ENCODE data around the gene KRT27. TPM values are rescaled to one million over a fixed set of nuclear protein-coding genes. Genes with fewer than 3 reads are reported as not detected.

Gene KRT27
- total and polyA plus RNA-seq, 10 of the 15 experiments (the other 5 are each of a cell fraction or from before 2014, with no cell fraction given), result not detected

- Histone ChIP-seq H3K79me2 (ENCODE audit: control insufficient read depth, insufficient read depth, low read length) (no peaks in the 10 kb centered on the region), H2AFZ (ENCODE audit: control insufficient read depth, low read depth, low read length) (no peak overlapping the region), H3K36me3 (ENCODE audit: control insufficient read depth in 2 of 2, insufficient read depth in 2 of 2, low read length in 1 of 2) (no peaks in the 10 kb centered on the region), H3K4me2 (ENCODE audit: control insufficient read depth, insufficient read depth) (no peak overlapping the region), H3K27ac (ENCODE audit: control insufficient read depth, insufficient read depth) (no peak overlapping the region), H3K9ac (ENCODE audit: control insufficient read depth, insufficient read depth, low read length) (no peak overlapping the region), H4K20me1 (ENCODE audit: control insufficient read depth, insufficient read depth) (no peaks in the 10 kb centered on the region), H3K9me3 (replicated peaks; ENCODE audit: control insufficient read depth, insufficient read depth, low read length) (no peaks in the 10 kb centered on the region), H3K4me1 (ENCODE audit: control insufficient read depth, insufficient read depth, low read length) (no peaks in the 10 kb centered on the region), H3K4me3 (no peak overlapping the region), H3K27me3 (replicated peaks in 1 of 2; ENCODE audit: control insufficient read depth in 2 of 2, insufficient read depth in 2 of 2, low read length in 1 of 2) (peaks cover 2 to 9% of the 10 kb centered on the region in 2 experiments; a peak in 1 of 4 replicates)
- FAIRE-seq (no peak), DNase-seq (ENCODE audit: low read depth, low spot score) (no peak), ATAC-seq (no peak)
- no peak for TF ChIP-seq HCFC1 (IDR thresholded peaks at IDR 0.05; ENCODE audit: low read length)
- no peak for TF ChIP-seq IRF5 (IDR thresholded peaks at IDR 0.05; ENCODE audit: borderline replicate concordance)
- no peak for TF ChIP-seq ATF7 (IDR thresholded peaks at IDR 0.05; ENCODE audit: low read depth)
- no peak for TF ChIP-seq ZNF274 (IDR thresholded peaks at IDR 0.05; ENCODE audit: insufficient read depth, insufficient read length)
- RAD21 ChIA-PET (ENCODE audit: unreplicated experiment), result interaction anchor here (1.3 to 3.2 kb wide), 2 partner anchors 25 to 174 kb away, joined by 5 to 18 read pairs; no protein-coding TSS in a partner anchor
- SMC1A ChIA-PET (ENCODE audit: uncharacterized antibody, unreplicated experiment), result interaction anchor here (0.6 to 1.0 kb wide), 6 partner anchors 9 to 169 kb away, joined by 3 to 4 read pairs (median 3); no protein-coding TSS in a partner anchor
- intact Hi-C loops (cut with micrococcal nuclease; ENCODE audit: unreplicated experiment), result loop anchor here (10.0 kb wide), 1 partner anchor 249 kb away; no protein-coding TSS in a partner anchor
- no TSS peak for BruUV-seq (replicated peaks)
- CTCF ChIA-PET, result interaction anchor here (0.6 to 4.3 kb wide), 8 partner anchors 10 to 874 kb away, joined by 3 to 43 read pairs (median 4); partner anchors contain the start of genes KRT222 and SMARCE1
- in situ Hi-C loops (cut with MboI), result no loop called here
- WGBS (ENCODE audit: insufficient coverage, insufficient replicate concordance, low lambda C conversion rate, missing lambda C conversion rate), result 23% methylated on average over 10 of the region's 10 CpGs
- POLR2A ChIA-PET, result no interaction called here
Measured at GRCh38 chr17:40793832-40794231, 11.5 kb upstream of the KRT27 start.

Data from GM12878 (cell line).